ENCODE measurements around the gene S100A10.
A peak's percentile ranks its signal among the peaks of the same experiment; 100 is the strongest.

Gene S100A10

DNA sequence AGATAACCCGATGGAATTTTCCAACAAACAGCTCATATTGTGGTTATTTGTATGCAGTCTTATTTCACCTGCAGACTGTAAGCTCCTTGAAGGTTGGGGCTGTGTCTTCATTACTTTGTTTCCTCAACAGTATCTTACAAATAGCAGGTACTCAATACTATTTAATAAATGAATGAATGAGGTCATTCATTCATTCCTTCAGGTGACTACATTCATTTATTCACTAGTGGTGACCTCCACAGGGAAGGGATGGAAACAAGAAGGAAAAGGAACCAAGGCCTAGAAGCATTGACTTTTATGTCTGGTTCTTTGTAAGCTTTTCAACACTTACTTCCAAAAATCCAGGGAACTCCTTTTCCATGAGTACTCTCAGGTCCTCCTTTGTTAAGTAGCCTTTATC, 7.9 kb downstream of the S100A10 start:
- DNase-seq = no peak

DNA sequence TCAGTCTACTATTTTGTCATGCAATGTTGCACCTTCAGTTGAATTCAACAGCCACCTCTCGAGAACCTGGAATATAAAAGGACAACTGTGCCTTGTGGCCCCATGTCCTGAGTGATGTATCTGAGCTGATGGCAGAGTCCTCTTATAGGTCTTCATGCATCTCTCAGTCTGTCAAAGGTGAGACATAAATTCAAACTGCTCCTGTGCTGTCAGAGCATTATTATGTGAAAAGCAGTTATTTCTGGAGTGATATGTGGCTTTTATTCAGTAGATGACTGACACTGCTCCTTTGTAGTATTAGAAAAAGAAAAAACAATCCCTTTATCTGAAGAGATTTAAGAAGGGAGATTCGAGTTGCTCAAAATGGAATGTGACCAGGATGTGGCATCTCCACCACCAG, 8.4 kb downstream of the S100A10 start:
- no peak for DNase-seq

DNA sequence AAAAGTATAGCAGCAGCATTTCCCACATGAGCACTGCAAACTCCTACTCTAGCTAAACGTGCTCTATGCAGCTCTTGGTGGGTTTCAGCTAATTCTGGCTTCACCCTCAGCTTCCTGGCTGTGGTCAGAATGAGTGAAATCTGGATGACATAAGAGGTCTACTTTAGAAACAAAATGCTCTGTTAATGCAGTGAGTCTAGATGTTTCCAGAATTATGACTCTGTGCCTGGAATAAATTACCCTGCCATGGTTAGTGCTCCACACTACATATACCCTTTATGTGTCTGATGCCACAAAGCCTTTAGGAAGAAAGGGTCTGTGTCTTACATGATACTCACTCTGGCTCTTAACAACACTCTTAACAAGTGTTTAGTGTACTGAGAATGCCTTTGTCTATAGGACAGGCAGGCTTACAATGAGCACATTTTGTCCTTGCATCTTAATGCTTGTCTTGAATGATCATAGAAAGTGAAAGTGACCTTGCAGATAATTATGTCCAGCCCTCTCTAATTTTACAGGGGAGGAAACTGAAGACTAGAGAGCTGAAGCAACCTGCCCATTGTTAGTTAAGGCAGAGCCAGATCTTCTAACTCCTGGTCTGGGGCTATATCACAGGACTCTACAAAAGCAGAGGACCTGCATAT, 9.2 kb downstream of the S100A10 start:
- DNase-seq = no peak

DNA sequence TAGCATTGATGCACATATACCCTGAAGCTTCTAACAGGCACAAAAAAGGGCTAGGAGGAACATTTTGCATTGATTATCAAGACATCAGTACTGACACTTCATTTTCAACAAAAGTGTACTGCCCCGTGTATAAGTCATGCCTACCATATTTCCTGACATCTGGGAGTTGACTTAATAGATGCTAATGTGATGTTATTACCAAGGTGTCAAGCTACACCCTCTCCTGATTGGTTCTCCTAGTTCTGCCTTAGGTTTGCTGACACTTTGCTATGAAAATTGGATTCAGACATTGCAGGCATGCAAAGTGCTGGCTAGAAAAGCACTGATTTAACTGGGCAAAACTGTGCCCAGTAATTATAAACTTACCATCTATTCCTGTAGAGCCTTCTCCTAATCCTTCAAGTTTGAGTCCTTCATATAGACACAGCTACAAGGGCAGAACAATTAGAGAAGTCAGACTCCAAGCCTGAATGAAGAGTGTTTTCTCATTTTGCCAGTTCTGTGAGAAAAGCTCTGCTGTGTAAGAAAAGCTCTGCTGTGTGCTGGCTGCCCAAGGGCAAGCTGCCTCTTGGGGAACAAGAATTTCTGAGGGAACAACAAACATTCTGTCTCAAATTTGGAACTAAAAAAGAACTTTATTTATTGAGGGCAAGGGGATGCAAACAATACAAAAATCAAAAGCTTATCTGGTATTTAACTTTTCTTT, 11.2 kb downstream of the S100A10 start:
- no peak for DNase-seq

DNA sequence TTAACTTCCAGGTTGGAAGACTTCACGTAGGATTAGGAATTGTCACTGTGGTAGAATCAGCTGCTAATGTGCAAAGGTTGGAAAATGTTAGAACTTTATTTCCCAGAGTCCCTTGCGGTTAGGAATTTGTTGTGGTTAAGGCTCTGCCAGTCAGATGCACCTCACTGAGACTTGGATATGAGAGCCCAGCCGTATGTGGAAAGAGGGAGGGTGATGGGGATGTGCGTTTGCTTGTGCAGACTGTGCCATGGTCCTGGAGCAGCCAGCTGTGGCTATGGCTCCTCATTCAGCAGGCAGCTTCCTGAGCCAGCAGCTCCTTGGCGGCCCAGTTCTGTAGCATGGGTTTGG, 12.5 kb downstream of the S100A10 start:
- no peak for DNase-seq

DNA sequence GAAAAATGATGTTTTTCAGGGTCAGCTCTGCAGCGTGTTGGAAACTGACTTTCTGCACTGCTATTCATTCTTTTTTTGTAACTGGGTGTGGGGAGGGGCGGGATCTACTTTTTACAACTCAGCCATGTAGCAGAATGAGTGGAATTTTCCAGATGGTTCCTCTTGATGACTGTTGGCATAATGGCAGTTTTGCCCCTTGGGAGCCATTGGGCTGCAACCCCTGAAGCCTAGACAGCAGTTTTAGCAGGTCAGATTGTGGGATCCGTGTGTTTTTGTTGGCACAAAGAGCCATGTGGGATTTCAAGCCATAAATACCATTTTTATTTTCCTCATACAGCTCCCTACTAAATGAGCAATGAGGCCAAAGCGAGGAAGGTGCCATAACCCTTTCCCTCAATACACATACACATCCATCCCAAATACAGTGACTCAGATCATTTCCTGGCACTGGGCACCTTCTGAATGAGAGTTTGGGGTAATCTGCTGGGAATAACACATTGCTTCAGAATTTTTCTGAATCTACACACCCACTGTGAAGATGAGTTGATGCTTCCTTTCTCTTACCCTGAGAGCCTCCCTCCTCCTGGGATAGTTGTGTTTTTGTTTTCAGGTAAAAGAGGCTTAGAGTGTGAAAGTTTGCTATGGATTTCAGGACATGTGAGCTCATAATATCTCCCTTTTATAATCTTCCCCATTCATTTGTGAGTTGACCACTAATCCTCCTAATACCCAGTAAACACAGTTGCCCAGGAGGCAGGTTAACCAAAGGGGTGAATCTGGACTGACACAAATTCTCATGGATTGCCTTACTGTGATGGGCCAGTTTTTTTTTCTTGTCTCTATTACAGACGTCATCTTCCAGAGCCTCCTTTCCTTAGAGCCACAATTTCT, 13.1 kb downstream of the S100A10 start:
- DNase-seq = no peak

DNA sequence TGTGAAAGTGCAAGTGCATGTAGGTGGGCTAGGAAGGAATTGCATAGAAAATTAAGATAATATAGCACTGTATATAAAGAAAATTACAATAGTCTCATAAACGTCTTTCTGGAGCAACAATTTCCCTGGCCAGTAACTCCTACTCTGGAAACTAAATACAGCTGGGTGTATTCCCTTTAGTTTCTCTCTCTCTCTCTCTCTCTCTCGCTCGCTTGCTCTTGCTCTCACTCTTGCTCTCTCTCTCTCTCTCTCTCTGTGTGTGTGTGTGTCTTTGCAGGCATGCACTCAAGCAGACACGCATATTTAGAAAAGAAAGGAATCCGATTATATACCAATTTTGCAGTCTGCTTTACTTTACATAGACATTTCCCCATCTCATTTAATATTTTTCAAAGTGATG, 14.7 kb downstream of the S100A10 start:
- DNase-seq = no peak

DNA sequence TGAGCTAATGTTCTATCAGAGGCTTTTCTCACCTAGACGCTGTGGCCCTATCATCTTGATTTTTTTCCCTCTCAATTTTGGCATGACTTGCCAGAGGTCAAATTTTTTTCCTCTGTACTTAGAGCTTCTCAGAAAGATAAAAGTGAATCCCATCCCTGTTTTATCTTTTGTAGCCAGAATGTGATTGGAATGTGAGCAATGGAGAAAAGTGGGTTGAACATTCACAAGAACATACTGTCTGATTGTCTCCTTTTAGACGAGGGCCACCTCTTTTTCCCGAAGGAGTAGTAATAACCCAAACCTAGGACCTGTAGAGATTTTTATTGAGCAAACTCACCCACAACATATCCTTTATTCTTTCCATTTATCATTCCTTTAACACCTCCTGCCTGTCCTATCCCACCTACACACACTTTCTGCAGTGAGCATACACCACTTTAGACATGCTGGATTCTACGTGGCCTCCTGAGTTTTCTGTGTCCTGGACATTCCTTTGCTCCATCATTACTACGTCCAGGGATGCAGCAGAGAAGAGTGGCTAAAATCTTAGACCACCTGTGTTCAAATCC, 15.9 kb downstream of the S100A10 start:
- no peak for DNase-seq

DNA sequence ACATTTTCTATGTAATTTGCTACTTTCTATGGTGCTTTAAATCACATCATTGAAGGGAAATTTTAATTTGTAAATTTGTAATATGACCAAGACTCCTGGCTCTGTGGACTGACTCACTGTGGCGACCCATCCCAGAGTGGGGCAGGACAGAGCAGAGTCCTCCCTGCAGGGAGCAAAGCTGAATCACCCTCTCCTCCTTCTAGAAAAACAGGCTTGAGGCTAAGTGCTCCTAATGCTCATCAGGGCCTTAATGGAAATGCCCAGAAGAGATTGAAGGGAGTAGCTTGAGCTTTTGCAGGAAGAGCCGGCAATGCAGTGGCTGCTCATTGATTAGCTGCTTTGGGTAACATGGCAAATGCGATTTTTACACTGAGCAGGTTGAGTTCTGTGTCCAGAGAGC, 16.8 kb downstream of the S100A10 start:
- DNase-seq = no peak

DNA sequence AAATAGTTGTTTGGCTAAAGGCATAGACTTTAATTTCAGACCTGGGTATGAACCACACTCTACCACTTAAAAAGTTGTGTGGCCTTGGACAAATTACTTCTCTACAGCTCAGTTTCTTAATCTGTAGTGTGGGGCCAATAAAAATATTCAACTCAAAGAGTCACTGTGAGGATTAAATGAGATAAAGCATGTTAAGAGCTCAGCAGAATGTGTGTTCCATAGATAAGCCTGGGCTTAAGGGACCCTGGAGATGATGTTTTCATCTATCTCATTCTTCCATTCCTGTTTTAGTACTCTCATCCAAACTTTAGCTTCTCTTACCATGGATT, 17.7 kb downstream of the S100A10 start:
- no peak for DNase-seq

DNA sequence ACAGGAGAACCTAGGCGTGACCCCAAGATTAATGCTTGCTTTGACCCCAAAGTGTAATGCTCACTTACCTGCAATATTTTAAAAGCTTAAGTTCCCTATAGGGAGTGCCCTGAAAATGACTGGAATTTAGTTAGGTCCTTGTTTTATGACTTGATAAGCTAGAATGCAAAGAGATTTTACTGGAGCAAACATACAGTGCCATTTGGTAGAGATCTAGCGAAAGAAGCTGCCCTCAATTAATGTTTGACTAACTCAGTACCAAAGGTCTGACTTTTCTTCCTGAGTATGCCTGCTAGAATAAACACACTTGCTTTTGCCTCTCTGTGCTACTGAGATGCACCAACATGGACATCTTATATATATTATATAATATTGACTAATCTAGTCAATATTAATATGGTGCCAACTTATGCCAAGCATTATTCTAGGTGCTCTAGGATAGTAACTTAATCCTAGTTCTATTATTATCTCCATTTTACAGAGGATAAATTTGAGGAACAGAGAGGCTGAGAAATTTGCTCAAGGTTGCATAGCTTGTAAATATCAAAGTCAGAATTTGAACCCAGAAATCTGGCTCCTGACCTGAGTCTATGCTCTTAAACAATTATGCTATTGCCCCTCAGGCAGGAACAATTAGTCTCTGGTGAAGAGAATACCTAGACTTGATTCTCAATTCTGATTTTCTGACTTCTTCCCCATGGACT, 18.2 kb downstream of the S100A10 start:
- no peak for DNase-seq

DNA sequence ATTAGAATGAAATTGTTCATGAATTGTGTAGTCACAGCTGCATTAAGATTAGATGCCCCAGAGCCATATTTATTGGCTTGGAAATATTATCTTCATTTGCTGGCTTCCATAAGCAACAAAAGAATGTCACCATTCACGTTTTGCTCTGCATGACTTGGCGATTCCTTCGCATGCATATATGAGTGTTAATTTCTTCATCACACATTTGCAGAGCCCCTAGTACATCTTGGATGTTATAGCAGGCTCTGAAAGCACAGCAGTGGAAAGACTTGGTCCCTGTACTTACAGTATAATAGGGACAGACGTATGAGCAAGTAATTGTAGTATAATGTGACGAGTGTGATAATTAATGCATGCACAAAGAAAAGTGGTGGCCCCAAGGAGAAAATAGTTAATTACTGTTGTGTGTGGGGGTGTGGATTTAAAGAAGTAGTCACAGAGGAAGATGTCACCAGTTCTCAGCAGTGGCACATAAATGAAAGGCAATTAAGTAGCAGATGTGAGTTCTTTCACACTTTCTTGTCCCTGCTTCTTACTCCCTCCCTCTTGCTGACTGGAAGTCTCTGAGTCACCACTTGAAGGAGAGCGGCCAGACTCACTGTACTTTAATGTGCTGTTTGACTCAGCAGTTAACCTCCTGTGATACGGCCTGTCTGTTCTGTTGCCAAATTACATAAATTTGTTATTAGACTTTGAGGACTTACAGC, 21.0 kb downstream of the S100A10 start:
- DNase-seq = no peak

DNA sequence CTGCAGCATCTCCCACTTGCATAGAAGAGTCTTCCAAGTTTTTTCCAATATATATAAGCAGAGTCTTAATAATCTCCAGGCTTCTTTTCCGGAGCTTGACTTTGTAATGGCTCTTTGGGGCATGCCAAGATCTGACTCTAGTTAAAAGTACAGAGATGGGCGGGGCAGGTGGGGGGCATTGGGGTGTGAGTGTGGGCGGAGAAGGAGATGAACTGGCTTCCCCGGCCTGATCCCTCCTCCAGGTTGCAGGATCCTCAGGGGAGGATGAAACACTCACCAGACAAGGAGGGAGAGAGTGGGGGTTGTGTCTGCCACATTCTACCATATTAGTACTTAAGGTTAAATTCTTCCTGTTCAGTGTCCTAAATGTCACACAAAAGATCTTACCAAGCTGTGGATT, 23.0 kb downstream of the S100A10 start:
- no peak for DNase-seq

DNA sequence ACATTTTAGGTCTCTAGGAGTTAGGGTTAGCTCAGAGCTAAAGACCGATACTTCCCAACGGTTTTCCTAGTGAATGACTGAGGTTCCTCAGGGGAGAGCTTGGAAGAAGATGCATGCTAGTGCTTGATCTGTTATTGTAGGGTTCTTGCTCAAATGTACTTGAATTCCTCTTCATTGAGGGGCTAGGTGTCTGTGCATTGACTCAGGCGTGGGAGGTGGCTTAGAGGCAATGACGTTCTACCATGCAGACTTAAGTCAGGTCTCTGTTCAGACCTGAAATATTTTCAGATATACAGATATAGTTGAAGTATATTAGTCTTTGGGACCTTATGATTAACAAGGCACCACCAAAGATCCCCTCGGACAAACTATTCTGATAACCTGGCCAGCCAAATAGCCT, 23.5 kb downstream of the S100A10 start:
- DNase-seq = no peak

DNA sequence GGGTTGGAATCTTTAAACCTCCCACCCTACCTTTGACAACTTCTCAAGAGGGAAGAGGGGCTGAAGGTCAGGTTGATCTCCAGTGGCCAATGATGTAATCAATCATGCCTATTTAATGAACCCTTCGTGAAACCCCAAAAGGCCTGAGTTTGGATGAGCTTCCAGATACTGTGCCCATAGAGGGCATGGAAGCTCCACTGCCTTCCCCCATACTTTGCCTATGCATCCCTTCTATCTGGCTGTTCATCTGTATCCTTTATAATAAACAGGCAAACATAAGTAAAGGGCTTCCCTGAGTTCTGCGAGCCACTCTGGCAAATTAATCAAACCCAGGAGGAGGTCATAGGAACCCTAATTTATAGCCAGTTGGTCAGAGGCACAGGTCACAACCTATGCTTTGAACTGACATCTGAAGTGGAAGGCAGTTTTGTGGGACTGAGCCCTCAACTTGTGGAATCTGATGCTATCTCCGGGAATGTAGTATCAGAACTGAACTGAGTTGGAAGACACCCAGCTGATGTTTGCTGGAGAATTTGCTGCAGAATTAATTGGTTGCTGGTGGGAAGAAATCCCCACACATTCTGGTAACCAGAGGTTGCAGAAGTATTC, 24.8 kb downstream of the S100A10 start:
- no peak for DNase-seq

DNA sequence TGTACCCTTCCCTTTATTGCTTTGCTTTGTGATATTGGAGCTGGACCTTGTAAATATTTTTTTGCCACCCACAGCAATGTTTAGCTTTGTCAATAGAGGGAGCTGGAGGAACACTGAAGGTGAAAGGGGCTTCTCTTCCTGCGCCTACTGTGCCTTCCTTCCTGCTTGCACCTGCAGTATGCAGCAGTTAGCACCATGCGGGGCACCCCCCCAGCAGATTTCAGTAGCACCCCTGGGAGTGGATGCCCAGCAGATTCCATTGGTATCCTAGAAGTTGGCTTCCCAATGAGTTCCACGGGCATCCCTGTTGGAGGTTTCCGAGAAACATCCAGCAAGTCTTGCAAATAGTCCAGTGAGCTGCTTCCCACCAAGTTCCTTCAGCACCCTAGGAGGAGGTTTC, 25.6 kb downstream of the S100A10 start:
- DNase-seq = peak; percentile 21

DNA sequence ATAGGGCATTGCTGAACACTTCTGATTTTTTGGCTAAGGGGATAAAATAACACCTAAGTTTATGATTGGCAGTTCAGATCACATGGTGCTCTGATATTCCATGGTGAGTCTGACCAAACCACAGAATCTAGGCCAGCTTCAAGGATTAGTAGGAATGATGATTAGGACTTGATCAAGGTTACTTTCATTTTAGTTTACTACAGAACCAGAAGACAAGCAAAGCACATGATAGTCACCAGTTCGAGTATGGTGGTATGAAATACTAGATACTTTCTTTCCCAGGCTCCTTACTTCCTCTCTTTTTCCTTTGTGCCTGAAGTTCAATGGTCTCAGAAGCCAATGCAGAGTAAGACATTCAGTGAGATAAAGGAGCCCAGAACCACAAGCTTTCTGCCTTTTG, 26.6 kb downstream of the S100A10 start:
- no peak for DNase-seq

DNA sequence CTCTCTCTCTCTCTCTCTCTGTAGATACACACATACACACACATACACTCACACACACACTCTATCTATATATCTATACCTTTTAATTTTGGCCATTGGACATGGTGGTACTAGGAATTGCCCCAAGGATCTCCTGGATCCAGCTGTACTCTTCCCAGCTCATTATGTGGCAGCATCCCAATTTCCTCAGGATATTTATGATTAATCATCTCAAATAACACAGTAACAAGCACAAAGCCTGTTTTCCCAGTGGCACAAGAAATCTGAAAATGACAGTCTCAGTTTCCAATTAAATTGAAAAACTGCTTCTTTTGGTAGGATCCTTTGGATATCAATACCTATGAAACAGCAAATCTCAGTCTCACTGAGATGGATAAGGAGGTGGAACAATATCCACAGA, 27.6 kb downstream of the S100A10 start:
- no peak for DNase-seq

DNA sequence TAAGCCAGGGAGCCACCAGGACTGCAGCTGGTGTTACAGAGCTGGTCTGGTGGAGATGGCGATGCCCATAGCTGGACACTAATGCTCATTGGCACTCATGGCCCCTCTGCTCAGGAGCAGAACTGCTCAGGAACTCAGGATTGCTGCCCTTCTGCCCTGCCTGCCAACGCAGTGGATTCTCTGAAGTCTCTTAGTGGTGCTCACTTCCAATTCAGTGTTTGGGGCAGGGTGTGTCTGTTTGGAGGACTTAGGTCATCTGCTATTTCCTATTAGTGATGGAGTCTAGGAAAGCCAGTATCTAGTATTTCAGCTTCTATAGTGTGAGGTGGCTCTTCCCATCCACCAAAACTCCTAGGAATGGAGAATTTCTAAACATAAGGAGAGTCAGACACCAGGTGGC, 29.1 kb downstream of the S100A10 start:
- DNase-seq = no peak

DNA sequence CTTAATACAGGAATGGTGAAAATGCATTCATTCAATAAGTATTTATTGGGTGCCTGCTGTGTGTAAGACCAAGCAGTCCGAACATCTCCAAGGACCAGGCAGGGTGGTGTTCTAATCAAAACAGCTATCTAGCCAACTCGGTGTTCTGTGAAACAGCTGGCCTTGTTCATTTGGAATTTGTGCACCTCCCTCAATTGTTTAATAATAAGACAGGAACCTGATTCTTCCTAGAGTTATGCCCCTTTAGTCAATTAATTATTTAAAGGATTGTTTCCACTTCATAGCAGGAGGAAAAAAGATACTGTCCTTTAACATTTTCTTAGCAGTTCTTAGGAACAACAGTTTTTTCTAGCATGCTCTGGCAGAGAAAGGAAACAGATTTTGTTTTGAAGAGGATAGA, 30.4 kb downstream of the S100A10 start:
- DNase-seq = no peak

DNA sequence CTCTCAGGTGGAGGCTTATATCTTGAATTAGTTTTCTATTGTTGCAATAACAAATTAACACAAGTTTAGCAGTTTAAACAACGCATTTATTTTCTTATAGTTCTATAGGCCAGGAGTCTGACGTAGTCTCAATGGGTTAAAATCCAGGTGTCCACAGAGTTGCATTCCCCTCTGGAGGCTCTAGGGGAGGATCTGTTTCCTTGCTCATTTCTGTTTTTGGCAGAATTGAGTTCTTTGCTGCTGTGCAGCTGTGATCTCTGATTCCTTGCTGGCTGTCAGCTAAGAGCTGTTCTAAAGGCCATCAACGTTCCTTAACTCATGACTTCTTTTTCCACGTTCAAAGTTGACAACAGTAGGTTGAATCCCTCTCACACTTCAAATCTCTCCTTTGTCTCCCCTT, 31.8 kb downstream of the S100A10 start:
- no peak for DNase-seq

Measured in COR-L47 (cell line).